Cardiac muscle cell (in vitro differentiated cells and primary cell): Measurements from ENCODE around the gene GRK3. TPM values are rescaled to one million over a fixed set of nuclear protein-coding genes. Genes with fewer than 3 reads are reported as not detected.
"Not testable (repeated sequence)": the region's sequence is repeated elsewhere in the genome, so short reads cannot be mapped to it uniquely, and the experiment has no call there.

Source experiments
- DNase-seq, 2 donors: peaks; one replicate each; pipeline versions ENCODE4 v3.0.0 to v3.0.0-alpha.2; 2010 to 2017; ENCODE audit warnings: low read depth in 1 of 2, low spot score in 1 of 2
- H3K27ac ChIP-seq: fragments of 200-600 bp; sonication (generic); 2 replicates; pipeline ENCODE4 v1.5.1; 2016
- H3K27me3 ChIP-seq: fragments of 200-600 bp; sonication (generic); 2 replicates; pipeline ENCODE4 v1.6.0; 2016; ENCODE audit warnings: control low read depth
- H3K36me3 ChIP-seq: fragments of 200-600 bp; sonication (generic); 2 replicates; pipeline ENCODE4 v1.5.1; 2016; ENCODE audit warnings: control low read depth
- H3K4me1 ChIP-seq: fragments of 200-600 bp; sonication (generic); 2 replicates; pipeline ENCODE4 v1.8.1; 2017; ENCODE audit warnings: low read depth, mild to moderate bottlenecking, mixed run types
- H3K4me3 ChIP-seq: fragments of 200-600 bp; sonication (generic); 2 replicates; pipeline ENCODE4 v1.5.1; 2016; ENCODE audit warnings: mild to moderate bottlenecking
- H3K9me3 ChIP-seq: fragments of 200-600 bp; sonication (generic); 2 replicates; pipeline ENCODE4 v1.5.1; 2017; ENCODE audit warnings: low read depth, mild to moderate bottlenecking, control low read depth
- polyA plus RNA-seq: library from polyadenylated mRNA; unstranded; fragments of >200 nt; fragmentation: Nextera tagmentation; extraction: Ambion mirVana; gene quantifications from 2 replicates; pipeline ENCODE4 v1.2.1, GENCODE V29; 2016
- total RNA-seq: library from RNA; depleted of rRNA; stranded (reverse); fragments of >200 nt; gene quantifications from 2 replicates; pipeline ENCODE4 v1.2.3, GENCODE V29; 2016
- TF ChIP-seq, protein P1 (sequence below): IDR thresholded peaks from 2 replicates; pipeline ENCODE4 v1.5.1; 2012; ENCODE audit warnings: low read depth, mild to moderate bottlenecking, low read length

Gene GRK3
- total and polyA plus RNA-seq, 2 experiments from 2014 or later: 5.7 to 10.5 TPM

GRCh38 chr22:25548866-25549464, 15.5 kb upstream of the GRK3 start:
- DNase-seq: no peak
- Histone ChIP-seq H3K27me3 (no peaks in the 10 kb centered on the region), H3K36me3 (no peaks in the 10 kb centered on the region), H3K27ac (no peak overlapping the region), H3K4me3 (no peak overlapping the region), H3K4me1 (no peaks in the 10 kb centered on the region), H3K9me3 (no peaks in the 10 kb centered on the region)
- TF ChIP-seq, protein P1, sequence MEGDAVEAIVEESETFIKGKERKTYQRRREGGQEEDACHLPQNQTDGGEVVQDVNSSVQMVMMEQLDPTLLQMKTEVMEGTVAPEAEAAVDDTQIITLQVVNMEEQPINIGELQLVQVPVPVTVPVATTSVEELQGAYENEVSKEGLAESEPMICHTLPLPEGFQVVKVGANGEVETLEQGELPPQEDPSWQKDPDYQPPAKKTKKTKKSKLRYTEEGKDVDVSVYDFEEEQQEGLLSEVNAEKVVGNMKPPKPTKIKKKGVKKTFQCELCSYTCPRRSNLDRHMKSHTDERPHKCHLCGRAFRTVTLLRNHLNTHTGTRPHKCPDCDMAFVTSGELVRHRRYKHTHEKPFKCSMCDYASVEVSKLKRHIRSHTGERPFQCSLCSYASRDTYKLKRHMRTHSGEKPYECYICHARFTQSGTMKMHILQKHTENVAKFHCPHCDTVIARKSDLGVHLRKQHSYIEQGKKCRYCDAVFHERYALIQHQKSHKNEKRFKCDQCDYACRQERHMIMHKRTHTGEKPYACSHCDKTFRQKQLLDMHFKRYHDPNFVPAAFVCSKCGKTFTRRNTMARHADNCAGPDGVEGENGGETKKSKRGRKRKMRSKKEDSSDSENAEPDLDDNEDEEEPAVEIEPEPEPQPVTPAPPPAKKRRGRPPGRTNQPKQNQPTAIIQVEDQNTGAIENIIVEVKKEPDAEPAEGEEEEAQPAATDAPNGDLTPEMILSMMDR: no peak

GRCh38 chr22:25551396-25551795, 13.1 kb upstream of the GRK3 start:
- no peaks in the 10 kb centered on the region for H3K36me3 ChIP-seq
- TF ChIP-seq, protein P1: no peak
- H3K27ac ChIP-seq: no peak overlapping the region
- no peak overlapping the region for H3K4me3 ChIP-seq
- DNase-seq: peak in 1 of 2 donors; percentile 46
- no peaks in the 10 kb centered on the region for H3K27me3 ChIP-seq
- H3K4me1 ChIP-seq: peaks cover 7% of the 10 kb centered on the region
- no peaks in the 10 kb centered on the region for H3K9me3 ChIP-seq

GRCh38 chr22:25552405-25552804, 12.1 kb upstream of the GRK3 start:
- not testable (repeated sequence) for H3K27ac ChIP-seq, H3K4me1 ChIP-seq, H3K4me3 ChIP-seq, H3K9me3 ChIP-seq, H3K27me3 ChIP-seq, H3K36me3 ChIP-seq
- peak in 1 of 2 donors; percentile 63 for DNase-seq

DNA sequence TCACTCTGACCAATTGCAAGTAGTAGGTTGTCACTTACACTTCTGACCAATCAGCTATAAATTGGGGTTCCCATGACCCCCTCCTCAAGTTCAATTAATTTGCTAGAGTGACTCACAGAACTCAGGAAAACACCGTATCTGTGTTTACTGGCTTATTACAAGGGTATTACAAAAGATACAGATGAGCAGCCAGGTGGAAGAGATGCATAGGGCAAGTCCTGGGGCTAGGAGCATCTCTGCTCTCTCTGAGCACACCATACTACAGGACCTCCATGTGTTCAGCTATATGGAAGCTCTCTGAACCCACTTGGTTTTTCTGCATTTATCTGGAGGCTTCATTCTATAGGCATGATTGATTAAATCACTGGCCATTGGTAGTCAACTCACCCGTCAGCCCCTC, 11.3 kb upstream of the GRK3 start:
- no peaks in the 10 kb centered on the region for H3K36me3 ChIP-seq
- TF ChIP-seq, protein P1: no peak
- no peak for DNase-seq
- H3K27ac ChIP-seq: no peak overlapping the region
- H3K9me3 ChIP-seq: no peaks in the 10 kb centered on the region
- peaks cover 7% of the 10 kb centered on the region for H3K4me1 ChIP-seq
- no peak overlapping the region for H3K4me3 ChIP-seq
- H3K27me3 ChIP-seq: no peaks in the 10 kb centered on the region

- no peaks in the 10 kb centered on the region for H3K36me3 ChIP-seq
- peak overlapping the region; percentile 40 for H3K27ac ChIP-seq
- no peaks in the 10 kb centered on the region for H3K9me3 ChIP-seq
- TF ChIP-seq, protein P1: no peak
- H3K4me3 ChIP-seq: no peak overlapping the region
- no peak for DNase-seq
- peaks cover 7% of the 10 kb centered on the region for H3K4me1 ChIP-seq
- H3K27me3 ChIP-seq: no peaks in the 10 kb centered on the region
These were observed 10.2 kb upstream of the GRK3 start for GRCh38 chr22:25554238-25554671.

- H3K27ac ChIP-seq: peak overlapping the region; percentile 40
- H3K9me3 ChIP-seq: no peaks in the 10 kb centered on the region
- peaks cover 7% of the 10 kb centered on the region for H3K4me1 ChIP-seq
- no peaks in the 10 kb centered on the region for H3K27me3 ChIP-seq
- TF ChIP-seq, protein P1: no peak
- no peaks in the 10 kb centered on the region for H3K36me3 ChIP-seq
- no peak for DNase-seq
- H3K4me3 ChIP-seq: no peak overlapping the region
These were observed 9.8 kb upstream of the GRK3 start for GRCh38 chr22:25554689-25555088.
